ENCODE measurements around the gene ATP2C2. TPM values are rescaled to one million over a fixed set of nuclear protein-coding genes. Genes with fewer than 3 reads are reported as not detected.

The ATP2C2 gene
- total RNA-seq, 1 experiment from 2014 or later: 4.3 TPM

DNA sequence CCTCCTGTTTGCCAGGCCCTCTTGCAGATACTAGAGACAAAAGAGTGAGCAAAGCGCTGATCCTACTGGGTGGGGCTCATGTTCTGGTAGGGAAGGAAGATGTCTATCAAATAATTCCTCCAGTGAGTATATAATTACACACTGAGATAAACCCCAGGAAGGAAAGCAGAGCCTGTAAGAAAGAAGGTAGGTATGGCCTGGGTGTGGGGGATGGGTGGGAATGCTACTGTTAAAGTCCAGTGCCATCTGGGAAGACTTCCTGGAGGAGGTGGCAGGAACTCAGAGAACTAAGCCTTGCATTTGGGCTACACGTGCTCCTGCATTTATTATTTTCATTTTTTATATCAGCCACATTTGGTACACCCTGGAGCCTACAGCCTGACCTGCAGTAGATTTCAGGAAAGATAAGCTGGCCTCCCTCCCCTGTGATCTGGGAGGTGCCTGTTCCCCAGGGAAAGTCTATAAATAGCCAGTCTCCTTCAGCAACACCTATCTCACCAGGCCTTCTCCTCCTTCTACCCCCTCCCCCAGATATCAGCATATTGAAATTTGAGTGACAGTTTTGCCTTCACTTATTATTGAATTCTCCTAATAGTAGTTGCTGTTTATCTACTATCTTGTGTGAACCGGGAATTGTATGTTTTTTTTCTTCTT lies 11.5 kb downstream of the ATP2C2 start (continued):
- TF ChIP-seq MAX (CRISPR knock-in tag; IDR thresholded peaks at IDR 0.05): no peak

DNA sequence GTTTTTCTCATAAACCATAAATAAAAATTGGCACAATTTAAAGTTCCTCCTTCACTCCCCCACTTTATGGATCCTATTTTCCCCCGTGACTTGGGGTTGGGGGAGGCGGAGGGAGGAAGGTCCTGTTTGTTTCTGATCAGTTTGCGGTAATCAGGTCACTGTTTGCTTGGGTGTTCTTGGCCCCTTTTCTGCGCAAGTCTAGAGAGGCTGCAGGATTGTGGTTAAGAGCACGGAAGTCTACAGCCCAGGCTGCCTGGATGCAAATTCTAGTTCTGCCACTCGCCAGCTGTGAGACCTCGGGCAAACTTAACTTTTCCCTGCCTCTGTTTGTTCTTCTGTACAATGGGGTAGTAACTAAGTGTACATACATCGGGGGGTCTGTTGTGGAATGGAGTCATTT lies 12.1 kb downstream of the ATP2C2 start:
- ChIA-PET CTCF (no interaction called here), POLR2A (no interaction called here)
- ATAC-seq (no peak), DNase-seq (ENCODE audit: low spot score) (no peak)
- H3K4me1 Mint-ChIP-seq: peaks cover 24% of the 10 kb centered on the region
- no peaks in the 10 kb centered on the region for H3K27me3 Mint-ChIP-seq (ENCODE audit: low read depth)
- H3K27ac Mint-ChIP-seq: no peak overlapping the region
- H3K36me3 Mint-ChIP-seq: peaks cover 10% of the 10 kb centered on the region
- H3K9me3 Mint-ChIP-seq: peaks cover 20% of the 10 kb centered on the region
- no peak overlapping the region for H3K4me3 Mint-ChIP-seq
- TF ChIP-seq NR3C1 (CRISPR knock-in tag; conservative IDR thresholded peaks at IDR 0.05; ENCODE audit: low read depth) (no peak), ELF4 (CRISPR knock-in tag; IDR thresholded peaks at IDR 0.05; ENCODE audit: low read depth) (no peak), MLX (CRISPR knock-in tag; IDR thresholded peaks at IDR 0.05) (no peak), E2F4 (CRISPR knock-in tag; IDR thresholded peaks at IDR 0.05; ENCODE audit: borderline replicate concordance, low read depth) (no peak), NFE2L1 (CRISPR knock-in tag; IDR thresholded peaks at IDR 0.05) (no peak), ZNF396 (CRISPR knock-in tag; IDR thresholded peaks at IDR 0.05; ENCODE audit: borderline replicate concordance) (no peak), E2F1 (CRISPR knock-in tag; IDR thresholded peaks at IDR 0.05) (no peak), GTF2I (CRISPR knock-in tag; conservative IDR thresholded peaks at IDR 0.05) (no peak), ETV6 (CRISPR knock-in tag; IDR thresholded peaks at IDR 0.05) (no peak), HMGXB4 (CRISPR knock-in tag; IDR thresholded peaks at IDR 0.05) (no peak), ZNF671 (CRISPR knock-in tag; IDR thresholded peaks at IDR 0.05) (no peak), SMAD3 (CRISPR knock-in tag; IDR thresholded peaks at IDR 0.05; ENCODE audit: borderline replicate concordance) (no peak), ZNF281 (CRISPR knock-in tag; IDR thresholded peaks at IDR 0.05) (no peak), FOXK1 (CRISPR knock-in tag; IDR thresholded peaks at IDR 0.05) (no peak)
- TF ChIP-seq, protein P1, sequence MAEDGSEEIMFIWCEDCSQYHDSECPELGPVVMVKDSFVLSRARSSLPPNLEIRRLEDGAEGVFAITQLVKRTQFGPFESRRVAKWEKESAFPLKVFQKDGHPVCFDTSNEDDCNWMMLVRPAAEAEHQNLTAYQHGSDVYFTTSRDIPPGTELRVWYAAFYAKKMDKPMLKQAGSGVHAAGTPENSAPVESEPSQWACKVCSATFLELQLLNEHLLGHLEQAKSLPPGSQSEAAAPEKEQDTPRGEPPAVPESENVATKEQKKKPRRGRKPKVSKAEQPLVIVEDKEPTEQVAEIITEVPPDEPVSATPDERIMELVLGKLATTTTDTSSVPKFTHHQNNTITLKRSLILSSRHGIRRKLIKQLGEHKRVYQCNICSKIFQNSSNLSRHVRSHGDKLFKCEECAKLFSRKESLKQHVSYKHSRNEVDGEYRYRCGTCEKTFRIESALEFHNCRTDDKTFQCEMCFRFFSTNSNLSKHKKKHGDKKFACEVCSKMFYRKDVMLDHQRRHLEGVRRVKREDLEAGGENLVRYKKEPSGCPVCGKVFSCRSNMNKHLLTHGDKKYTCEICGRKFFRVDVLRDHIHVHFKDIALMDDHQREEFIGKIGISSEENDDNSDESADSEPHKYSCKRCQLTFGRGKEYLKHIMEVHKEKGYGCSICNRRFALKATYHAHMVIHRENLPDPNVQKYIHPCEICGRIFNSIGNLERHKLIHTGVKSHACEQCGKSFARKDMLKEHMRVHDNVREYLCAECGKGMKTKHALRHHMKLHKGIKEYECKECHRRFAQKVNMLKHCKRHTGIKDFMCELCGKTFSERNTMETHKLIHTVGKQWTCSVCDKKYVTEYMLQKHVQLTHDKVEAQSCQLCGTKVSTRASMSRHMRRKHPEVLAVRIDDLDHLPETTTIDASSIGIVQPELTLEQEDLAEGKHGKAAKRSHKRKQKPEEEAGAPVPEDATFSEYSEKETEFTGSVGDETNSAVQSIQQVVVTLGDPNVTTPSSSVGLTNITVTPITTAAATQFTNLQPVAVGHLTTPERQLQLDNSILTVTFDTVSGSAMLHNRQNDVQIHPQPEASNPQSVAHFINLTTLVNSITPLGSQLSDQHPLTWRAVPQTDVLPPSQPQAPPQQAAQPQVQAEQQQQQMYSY (CRISPR knock-in tag; IDR thresholded peaks at IDR 0.05): no peak
- TF ChIP-seq, protein P2, sequence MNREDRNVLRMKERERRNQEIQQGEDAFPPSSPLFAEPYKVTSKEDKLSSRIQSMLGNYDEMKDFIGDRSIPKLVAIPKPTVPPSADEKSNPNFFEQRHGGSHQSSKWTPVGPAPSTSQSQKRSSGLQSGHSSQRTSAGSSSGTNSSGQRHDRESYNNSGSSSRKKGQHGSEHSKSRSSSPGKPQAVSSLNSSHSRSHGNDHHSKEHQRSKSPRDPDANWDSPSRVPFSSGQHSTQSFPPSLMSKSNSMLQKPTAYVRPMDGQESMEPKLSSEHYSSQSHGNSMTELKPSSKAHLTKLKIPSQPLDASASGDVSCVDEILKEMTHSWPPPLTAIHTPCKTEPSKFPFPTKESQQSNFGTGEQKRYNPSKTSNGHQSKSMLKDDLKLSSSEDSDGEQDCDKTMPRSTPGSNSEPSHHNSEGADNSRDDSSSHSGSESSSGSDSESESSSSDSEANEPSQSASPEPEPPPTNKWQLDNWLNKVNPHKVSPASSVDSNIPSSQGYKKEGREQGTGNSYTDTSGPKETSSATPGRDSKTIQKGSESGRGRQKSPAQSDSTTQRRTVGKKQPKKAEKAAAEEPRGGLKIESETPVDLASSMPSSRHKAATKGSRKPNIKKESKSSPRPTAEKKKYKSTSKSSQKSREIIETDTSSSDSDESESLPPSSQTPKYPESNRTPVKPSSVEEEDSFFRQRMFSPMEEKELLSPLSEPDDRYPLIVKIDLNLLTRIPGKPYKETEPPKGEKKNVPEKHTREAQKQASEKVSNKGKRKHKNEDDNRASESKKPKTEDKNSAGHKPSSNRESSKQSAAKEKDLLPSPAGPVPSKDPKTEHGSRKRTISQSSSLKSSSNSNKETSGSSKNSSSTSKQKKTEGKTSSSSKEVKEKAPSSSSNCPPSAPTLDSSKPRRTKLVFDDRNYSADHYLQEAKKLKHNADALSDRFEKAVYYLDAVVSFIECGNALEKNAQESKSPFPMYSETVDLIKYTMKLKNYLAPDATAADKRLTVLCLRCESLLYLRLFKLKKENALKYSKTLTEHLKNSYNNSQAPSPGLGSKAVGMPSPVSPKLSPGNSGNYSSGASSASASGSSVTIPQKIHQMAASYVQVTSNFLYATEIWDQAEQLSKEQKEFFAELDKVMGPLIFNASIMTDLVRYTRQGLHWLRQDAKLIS (CRISPR knock-in tag; IDR thresholded peaks at IDR 0.05; ENCODE audit: borderline replicate concordance): no peak
- TF ChIP-seq, protein P3, sequence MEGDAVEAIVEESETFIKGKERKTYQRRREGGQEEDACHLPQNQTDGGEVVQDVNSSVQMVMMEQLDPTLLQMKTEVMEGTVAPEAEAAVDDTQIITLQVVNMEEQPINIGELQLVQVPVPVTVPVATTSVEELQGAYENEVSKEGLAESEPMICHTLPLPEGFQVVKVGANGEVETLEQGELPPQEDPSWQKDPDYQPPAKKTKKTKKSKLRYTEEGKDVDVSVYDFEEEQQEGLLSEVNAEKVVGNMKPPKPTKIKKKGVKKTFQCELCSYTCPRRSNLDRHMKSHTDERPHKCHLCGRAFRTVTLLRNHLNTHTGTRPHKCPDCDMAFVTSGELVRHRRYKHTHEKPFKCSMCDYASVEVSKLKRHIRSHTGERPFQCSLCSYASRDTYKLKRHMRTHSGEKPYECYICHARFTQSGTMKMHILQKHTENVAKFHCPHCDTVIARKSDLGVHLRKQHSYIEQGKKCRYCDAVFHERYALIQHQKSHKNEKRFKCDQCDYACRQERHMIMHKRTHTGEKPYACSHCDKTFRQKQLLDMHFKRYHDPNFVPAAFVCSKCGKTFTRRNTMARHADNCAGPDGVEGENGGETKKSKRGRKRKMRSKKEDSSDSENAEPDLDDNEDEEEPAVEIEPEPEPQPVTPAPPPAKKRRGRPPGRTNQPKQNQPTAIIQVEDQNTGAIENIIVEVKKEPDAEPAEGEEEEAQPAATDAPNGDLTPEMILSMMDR (IDR thresholded peaks at IDR 0.05): no peak

Data from WTC11 (cell line).